H9 (cell line): ENCODE data around the gene NCMAP. TPM values are rescaled to one million over a fixed set of nuclear protein-coding genes. Genes with fewer than 3 reads are reported as not detected.

ENCODE experiments used
- DNase-seq: peaks from one replicate; pipeline ENCODE4 v3.0.0-alpha.2; 2017
- H2AFZ ChIP-seq: one replicate; pipeline ENCODE4 v1.6.1; 2013; ENCODE audit warnings: mild to moderate bottlenecking, low read length, control low read depth, moderate library complexity
- H2AK5ac ChIP-seq: 2 replicates; pipeline ENCODE4 v1.6.1; 2013; ENCODE audit warnings: low read length, control low read depth, mixed read lengths; ENCODE audit not compliant: insufficient read length
- H2BK120ac ChIP-seq: one replicate; pipeline ENCODE4 v1.6.1; 2013; ENCODE audit warnings: low read depth, mild to moderate bottlenecking, low read length, control low read depth, inconsistent platforms; ENCODE audit not compliant: poor library complexity, severe bottlenecking
- H2BK12ac ChIP-seq: 2 replicates; pipeline ENCODE4 v1.6.1; 2013; ENCODE audit warnings: low read length, control low read depth, mixed read lengths, low read depth; ENCODE audit not compliant: insufficient read length
- H2BK15ac ChIP-seq: 2 replicates; pipeline ENCODE4 v1.6.1; 2013; ENCODE audit warnings: low read depth, low read length, control low read depth
- H2BK20ac ChIP-seq: one replicate; pipeline ENCODE4 v1.6.1; 2013; ENCODE audit warnings: low read depth, mild to moderate bottlenecking, low read length, control low read depth, inconsistent platforms; ENCODE audit not compliant: poor library complexity, severe bottlenecking
- H2BK5ac ChIP-seq: 2 replicates; pipeline ENCODE4 v1.6.1; 2013; ENCODE audit warnings: low read length, control low read depth, mixed read lengths; ENCODE audit not compliant: insufficient read length
- H3K14ac ChIP-seq: 2 replicates; pipeline ENCODE4 v1.6.1; 2013; ENCODE audit warnings: low read length, control low read depth; ENCODE audit not compliant: insufficient read depth
- H3K18ac ChIP-seq: 2 replicates; pipeline ENCODE4 v1.6.1; 2013; ENCODE audit warnings: low read depth, mild to moderate bottlenecking, mixed read lengths, low read length, control low read depth; ENCODE audit not compliant: insufficient read length
- H3K23ac ChIP-seq: 2 replicates; pipeline ENCODE4 v1.6.1; 2013; ENCODE audit warnings: low read length, control low read depth, mixed read lengths, low read depth; ENCODE audit not compliant: insufficient read length
- H3K23me2 ChIP-seq: 2 replicates; pipeline ENCODE4 v1.6.1; 2013; ENCODE audit warnings: low read depth, mild to moderate bottlenecking, mixed read lengths, low read length, control low read depth; ENCODE audit not compliant: insufficient read length, poor library complexity, severe bottlenecking
- H3K27ac ChIP-seq: 2 replicates; pipeline ENCODE4 v1.5.1; 2013; ENCODE audit warnings: low read length, control low read depth, mixed read lengths, low read depth; ENCODE audit not compliant: insufficient read length
- H3K27me3 ChIP-seq: 2 replicates; pipeline ENCODE4 v1.6.1; 2013; ENCODE audit warnings: low read length, control low read depth, inconsistent platforms; ENCODE audit not compliant: insufficient read depth
- H3K4ac ChIP-seq: 2 replicates; pipeline ENCODE4 v1.6.1; 2013; ENCODE audit warnings: low read depth, mild to moderate bottlenecking, control low read depth, inconsistent platforms, low read length, moderate library complexity
- H3K4me1 ChIP-seq: 2 replicates; pipeline ENCODE4 v1.6.1; 2013; ENCODE audit warnings: low read length, control low read depth, inconsistent platforms; ENCODE audit not compliant: insufficient read depth
- H3K4me2 ChIP-seq: 2 replicates; pipeline ENCODE4 v1.6.1; 2013; ENCODE audit warnings: low read length, control low read depth, mixed read lengths; ENCODE audit not compliant: insufficient read length, insufficient read depth
- H3K56ac ChIP-seq: 2 replicates; pipeline ENCODE4 v1.6.1; 2013; ENCODE audit warnings: low read depth, mild to moderate bottlenecking, mixed read lengths, low read length, control low read depth; ENCODE audit not compliant: insufficient read length
- H3K79me1 ChIP-seq: 2 replicates; pipeline ENCODE4 v1.6.1; 2013; ENCODE audit warnings: low read depth, mild to moderate bottlenecking, moderate library complexity, low read length, control low read depth, inconsistent platforms; ENCODE audit not compliant: insufficient read depth, poor library complexity, severe bottlenecking
- H3K79me2 ChIP-seq: 2 replicates; pipeline ENCODE4 v1.6.1; 2013; ENCODE audit warnings: low read length, control low read depth, inconsistent platforms; ENCODE audit not compliant: insufficient read depth
- H3K9ac ChIP-seq: 2 replicates; pipeline ENCODE4 v1.6.1; 2013; ENCODE audit warnings: low read length, control low read depth, mixed read lengths; ENCODE audit not compliant: insufficient read length; ENCODE audit errors: extremely low read depth
- H3K9me3 ChIP-seq: one replicate; pipeline ENCODE4 v1.6.1; 2013; ENCODE audit warnings: low read depth, low read length, inconsistent platforms; ENCODE audit not compliant: control insufficient read depth
- H3T11ph ChIP-seq: one replicate; pipeline ENCODE4 v1.6.1; 2013; ENCODE audit warnings: mild to moderate bottlenecking, low read length, control low read depth, inconsistent platforms
- H4K20me1 ChIP-seq: one replicate; pipeline ENCODE4 v1.6.1; 2013; ENCODE audit not compliant: control insufficient read depth, insufficient read length, insufficient read depth
- H4K5ac ChIP-seq: 2 replicates; pipeline ENCODE4 v1.6.1; 2013; ENCODE audit warnings: low read depth, mild to moderate bottlenecking, mixed read lengths, low read length, control low read depth; ENCODE audit not compliant: insufficient read length
- H4K8ac ChIP-seq: replicated peaks from 2 replicates; pipeline ENCODE4 v1.6.1; 2013; ENCODE audit warnings: low read length, control low read depth, mixed read lengths, low read depth; ENCODE audit not compliant: insufficient read length
- H4K91ac ChIP-seq: 2 replicates; pipeline ENCODE4 v1.6.1; 2013; ENCODE audit warnings: low read depth, mild to moderate bottlenecking, moderate library complexity, mixed read lengths, low read length, control low read depth; ENCODE audit not compliant: insufficient read length
- H3K27ac Mint-ChIP-seq, 3 experiments: 2 replicates in 2 of 3; 3 replicates in 1 of 3; pipeline ENCODE4 v1.8.0; 2020 to 2021; ENCODE audit warnings: mixed read lengths in 3 of 3, mild to moderate bottlenecking in 1 of 3, moderate library complexity in 1 of 3
- H3K27me3 Mint-ChIP-seq: 2 replicates; pipeline ENCODE4 v1.8.0; 2021; ENCODE audit warnings: low read depth, mild to moderate bottlenecking, moderate library complexity, mixed read lengths
- H3K36me3 Mint-ChIP-seq, 3 experiments: 2 replicates in 2 of 3; 3 replicates in 1 of 3; pipeline ENCODE4 v1.8.0; 2020 to 2021; ENCODE audit warnings: low read depth in 3 of 3, mixed read lengths in 3 of 3; ENCODE audit not compliant: insufficient read depth in 1 of 3
- H3K4me1 Mint-ChIP-seq, 2 experiments: 2 replicates each; pipeline ENCODE4 v1.8.0; 2020; ENCODE audit warnings: mixed read lengths in 2 of 2
- H3K4me3 Mint-ChIP-seq, 2 experiments: 2 replicates in 1 of 2; 3 replicates in 1 of 2; pipeline ENCODE4 v1.8.0; 2020 to 2021; ENCODE audit warnings: mild to moderate bottlenecking in 2 of 2, mixed read lengths in 2 of 2, moderate library complexity in 1 of 2
- H3K9me3 Mint-ChIP-seq, 2 experiments: 2 replicates in 1 of 2; 3 replicates in 1 of 2; pipeline ENCODE4 v1.8.0; 2020; ENCODE audit warnings: mild to moderate bottlenecking in 2 of 2, mixed read lengths in 2 of 2, moderate library complexity in 1 of 2
- CTCF ChIP-seq: fragments of 200-600 bp; sonication (generic); conservative IDR thresholded peaks from 3 replicates; pipeline ENCODE4 v1.8.0; 2021; ENCODE audit warnings: antibody characterized with exemption, mild to moderate bottlenecking
- WGBS: extraction: QIAGEN DNeasy Blood & Tissue Kit; methylation state at CpG from one replicate; pipeline ENCODE4 v1.1.7; 2013; ENCODE audit warnings: missing lambda C conversion rate, low lambda C conversion rate, mixed read lengths; ENCODE audit not compliant: insufficient read length; ENCODE audit errors: extremely low coverage; 5-methylcytosine and 5-hydroxymethylcytosine counted together
- total RNA-seq: library from RNA; stranded (reverse); gene quantifications from 2 replicates; pipeline ENCODE4 v1.2.1, GENCODE V29; 2021

NCMAP gene
- total RNA-seq, 1 experiment from 2014 or later: 0.35 TPM

DNA sequence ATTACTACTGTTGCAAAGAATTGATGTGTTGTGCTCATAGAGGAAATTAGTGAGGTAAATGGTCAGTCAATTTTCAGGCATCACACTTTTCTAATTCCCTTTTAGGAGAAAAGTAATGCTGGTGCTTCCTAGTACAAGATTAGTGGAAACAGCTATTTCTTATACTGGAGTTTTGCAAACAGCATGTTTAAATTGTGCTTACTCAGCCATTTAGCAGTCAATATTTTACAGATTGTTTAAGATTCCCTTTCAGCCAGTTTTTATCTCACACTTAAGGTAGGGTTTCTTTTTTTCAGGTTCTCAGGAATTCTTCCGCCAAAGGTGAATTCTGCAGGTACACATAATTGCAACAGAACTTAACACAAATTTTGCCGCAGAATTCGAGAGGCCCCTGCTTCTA is 98.1 kb downstream of the NCMAP start:
- Histone ChIP-seq H2BK15ac (no peak overlapping the region), H3K4me1 (no peaks in the 10 kb centered on the region), H3K23me2 (no peaks in the 10 kb centered on the region), H3K27ac (no peak overlapping the region), H2BK120ac (no peak overlapping the region), H3K18ac (no peak overlapping the region), H4K91ac (no peak overlapping the region), H3K27me3 (no peaks in the 10 kb centered on the region), H3K23ac (no peak overlapping the region), H2AFZ (no peak overlapping the region), H4K8ac (no peak overlapping the region), H3K79me1 (peaks cover 3% of the 10 kb centered on the region), H3K4ac (no peak overlapping the region), H2AK5ac (no peak overlapping the region), H2BK12ac (no peak overlapping the region), H3K14ac (no peak overlapping the region), H3K4me2 (no peak overlapping the region), H3K79me2 (no peaks in the 10 kb centered on the region), H4K20me1 (no peaks in the 10 kb centered on the region), H3K9ac (no peak overlapping the region), H3K56ac (no peak overlapping the region), H2BK20ac (no peak overlapping the region), H3T11ph (no peak overlapping the region), H2BK5ac (no peak overlapping the region), H3K9me3 (no peaks in the 10 kb centered on the region), H4K5ac (no peak overlapping the region)
- Mint-ChIP-seq H3K27ac (no peak overlapping the region), H3K36me3 (peaks cover 65 to 97% (median 95%) of the 10 kb centered on the region in 3 experiments; a peak in 6 of 7 replicates), H3K9me3 (no peaks in the 10 kb centered on the region), H3K4me3 (no peak overlapping the region), H3K27me3 (no peaks in the 10 kb centered on the region), H3K4me1 (no peaks in the 10 kb centered on the region)
- DNase-seq: no peak
- TF ChIP-seq CTCF: no peak
- no CpG with 5 or more reads among the region's 3 CpGs for WGBS
